SU-DHL-6 (cell line): Measurements from ENCODE around the gene CACNB4.

Source experiments
- H2AFZ ChIP-seq: fragments of 200-600 bp; sonication (generic); 2 replicates; pipeline ENCODE4 v1.6.1; 2014; ENCODE audit warnings: low read depth, mild to moderate bottlenecking, moderate library complexity, mixed read lengths, antibody characterized with exemption, low read length; ENCODE audit not compliant: severe bottlenecking
- H3F3A ChIP-seq: fragments of 200-600 bp; shearing (Covaris generic); 2 replicates; pipeline ENCODE4 v1.6.0; 2016; ENCODE audit warnings: antibody characterized with exemption, mild to moderate bottlenecking; ENCODE audit not compliant: insufficient read depth
- H3K27ac ChIP-seq: fragments of 200-600 bp; sonication (generic); 2 replicates; pipeline ENCODE4 v1.5.1; 2016; ENCODE audit warnings: low read depth, mild to moderate bottlenecking, low read length, moderate library complexity, mixed read lengths
- H3K27me3 ChIP-seq: fragments of 200-600 bp; sonication (generic), shearing (Covaris generic); 2 replicates; pipeline ENCODE4 v1.6.0; 2014; ENCODE audit warnings: mild to moderate bottlenecking, low read length
- H3K36me3 ChIP-seq: fragments of 200-600 bp; sonication (generic); 2 replicates; pipeline ENCODE4 v1.6.1; 2014; ENCODE audit warnings: mild to moderate bottlenecking, low read length, mixed read lengths
- H3K4me2 ChIP-seq: fragments of 300-600, 200-600 bp; shearing (Covaris generic), sonication (generic); 2 replicates; pipeline ENCODE4 v1.6.0; 2014; ENCODE audit warnings: low read length, low read depth, mild to moderate bottlenecking; ENCODE audit not compliant: poor library complexity, severe bottlenecking
- H3K4me3 ChIP-seq: fragments of 200-600 bp; sonication (generic); 2 replicates; pipeline ENCODE4 v1.5.1; 2014; ENCODE audit warnings: antibody characterized with exemption, low read length, mild to moderate bottlenecking, mixed read lengths; ENCODE audit not compliant: insufficient read depth, poor library complexity, severe bottlenecking
- H3K79me2 ChIP-seq: fragments of 200-600 bp; sonication (generic); 2 replicates; pipeline ENCODE4 v1.6.1; 2014; ENCODE audit warnings: mild to moderate bottlenecking, low read length, moderate library complexity; ENCODE audit not compliant: insufficient read depth
- H3K9ac ChIP-seq: fragments of 200-600 bp; sonication (generic); 2 replicates; pipeline ENCODE4 v1.7.0; 2014; ENCODE audit warnings: mild to moderate bottlenecking, low read length
- H3K9me2 ChIP-seq: fragments of 200-600 bp; sonication (generic); replicated peaks from 2 replicates; pipeline ENCODE4 v1.6.1; 2014; ENCODE audit warnings: low read length; ENCODE audit not compliant: insufficient read depth
- H3K9me3 ChIP-seq: fragments of 200-600 bp; sonication (generic); 2 replicates; pipeline ENCODE4 v1.6.1; 2014; ENCODE audit warnings: low read length, mixed read lengths; ENCODE audit not compliant: insufficient read depth
- H4K20me1 ChIP-seq: fragments of 200-600 bp; sonication (generic); 2 replicates; pipeline ENCODE4 v1.6.1; 2014; ENCODE audit warnings: low read depth, mild to moderate bottlenecking, antibody characterized with exemption, low read length, moderate library complexity, mixed read lengths
- EZH2phosphoT487 ChIP-seq: fragments of 200-600 bp; sonication (generic), shearing (Covaris generic); conservative IDR thresholded peaks from 2 replicates; pipeline ENCODE4 v1.6.1; 2018; ENCODE audit warnings: mild to moderate bottlenecking, antibody characterized with exemption, low read length, moderate library complexity, mixed read lengths
- TF ChIP-seq, protein P1 (sequence below): fragments of 200-600 bp; sonication (generic); IDR thresholded peaks from one replicate; pipeline ENCODE4 v1.5.1; 2017; ENCODE audit warnings: antibody characterized with exemption, mild to moderate bottlenecking, low read length, moderate library complexity; ENCODE audit not compliant: insufficient read depth, poor library complexity, severe bottlenecking

CACNB4 gene

DNA sequence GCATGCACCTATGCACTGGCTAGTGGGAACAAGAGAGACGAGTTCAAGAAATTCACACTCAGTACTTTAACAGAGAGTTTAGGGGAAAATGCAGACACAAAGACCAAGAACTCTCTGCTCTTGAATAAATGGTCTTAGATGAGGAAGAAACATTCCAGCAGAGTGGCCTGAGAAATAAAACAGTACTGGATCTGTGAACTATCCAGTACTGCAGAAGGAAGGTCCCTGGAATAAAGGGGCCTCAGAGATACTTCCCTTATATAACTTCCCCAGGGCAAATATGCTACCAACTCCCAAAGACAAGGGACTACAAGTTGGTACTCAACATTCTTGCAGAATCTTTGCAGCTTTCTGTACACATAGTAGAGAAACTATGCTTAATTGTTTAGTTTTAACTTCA lies 199.7 kb downstream of the CACNB4 start:
- TF ChIP-seq, protein P1, sequence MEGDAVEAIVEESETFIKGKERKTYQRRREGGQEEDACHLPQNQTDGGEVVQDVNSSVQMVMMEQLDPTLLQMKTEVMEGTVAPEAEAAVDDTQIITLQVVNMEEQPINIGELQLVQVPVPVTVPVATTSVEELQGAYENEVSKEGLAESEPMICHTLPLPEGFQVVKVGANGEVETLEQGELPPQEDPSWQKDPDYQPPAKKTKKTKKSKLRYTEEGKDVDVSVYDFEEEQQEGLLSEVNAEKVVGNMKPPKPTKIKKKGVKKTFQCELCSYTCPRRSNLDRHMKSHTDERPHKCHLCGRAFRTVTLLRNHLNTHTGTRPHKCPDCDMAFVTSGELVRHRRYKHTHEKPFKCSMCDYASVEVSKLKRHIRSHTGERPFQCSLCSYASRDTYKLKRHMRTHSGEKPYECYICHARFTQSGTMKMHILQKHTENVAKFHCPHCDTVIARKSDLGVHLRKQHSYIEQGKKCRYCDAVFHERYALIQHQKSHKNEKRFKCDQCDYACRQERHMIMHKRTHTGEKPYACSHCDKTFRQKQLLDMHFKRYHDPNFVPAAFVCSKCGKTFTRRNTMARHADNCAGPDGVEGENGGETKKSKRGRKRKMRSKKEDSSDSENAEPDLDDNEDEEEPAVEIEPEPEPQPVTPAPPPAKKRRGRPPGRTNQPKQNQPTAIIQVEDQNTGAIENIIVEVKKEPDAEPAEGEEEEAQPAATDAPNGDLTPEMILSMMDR = no peak
- TF ChIP-seq EZH2phosphoT487 = no peak
- Histone ChIP-seq H3K27me3 (no peaks in the 10 kb centered on the region), H3K27ac (no peak overlapping the region), H4K20me1 (no peaks in the 10 kb centered on the region), H3K9me3 (peaks cover 5% of the 10 kb centered on the region; the same call in 1 of the 2 replicates), H3K9me2 (no peaks in the 10 kb centered on the region), H3K36me3 (no peaks in the 10 kb centered on the region), H3F3A (no peaks in the 10 kb centered on the region), H3K79me2 (no peaks in the 10 kb centered on the region), H2AFZ (no peak overlapping the region), H3K4me3 (no peak overlapping the region), H3K9ac (no peak overlapping the region), H3K4me2 (no peak overlapping the region)

DNA sequence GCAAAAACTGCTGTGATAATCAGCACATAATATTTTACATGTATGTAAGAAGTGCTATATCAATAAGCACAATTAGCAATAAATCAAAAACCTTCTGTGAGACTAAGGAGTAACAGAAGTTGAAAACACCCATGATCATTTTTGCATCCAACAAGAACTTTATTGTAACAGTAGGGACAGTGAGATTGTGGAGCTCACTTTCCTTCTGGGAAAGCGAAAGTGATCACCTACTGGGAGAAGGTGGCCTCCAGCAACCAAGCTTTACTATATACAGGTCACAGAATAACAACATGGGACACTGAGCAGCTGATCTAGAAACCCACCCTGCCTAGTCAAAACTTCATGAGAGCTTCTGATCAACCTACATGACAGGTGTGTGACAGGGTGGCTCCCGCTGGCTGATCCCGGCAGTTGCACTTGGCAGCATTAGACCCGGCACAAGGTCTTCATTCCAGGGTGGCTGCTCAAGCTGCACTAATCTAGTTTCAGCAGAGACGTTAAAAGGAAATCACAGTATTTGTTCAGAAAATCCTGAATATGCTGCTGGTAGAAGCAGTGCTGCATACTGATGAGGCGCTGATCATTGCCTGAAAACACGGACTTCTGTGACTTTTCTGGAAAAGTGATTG lies 207.2 kb downstream of the CACNB4 start:
- Histone ChIP-seq H3K4me3 (no peak overlapping the region), H3K9me3 (peaks cover 5% of the 10 kb centered on the region; the same call in 1 of the 2 replicates), H3K79me2 (no peaks in the 10 kb centered on the region), H3F3A (no peaks in the 10 kb centered on the region), H3K27ac (no peak overlapping the region), H3K9ac (no peak overlapping the region), H3K36me3 (no peaks in the 10 kb centered on the region), H3K4me2 (no peak overlapping the region), H4K20me1 (no peaks in the 10 kb centered on the region), H3K27me3 (no peaks in the 10 kb centered on the region), H2AFZ (no peak overlapping the region), H3K9me2 (no peaks in the 10 kb centered on the region)
- TF ChIP-seq, protein P1 = no peak
- TF ChIP-seq EZH2phosphoT487 = no peak

- Histone ChIP-seq H3K27me3 (no peaks in the 10 kb centered on the region), H3K36me3 (no peaks in the 10 kb centered on the region), H4K20me1 (no peaks in the 10 kb centered on the region), H3K79me2 (no peaks in the 10 kb centered on the region), H3K4me2 (no peak overlapping the region), H3K4me3 (no peak overlapping the region), H2AFZ (no peak overlapping the region), H3K27ac (no peak overlapping the region), H3K9me2 (no peaks in the 10 kb centered on the region), H3K9ac (no peak overlapping the region), H3K9me3 (no peaks in the 10 kb centered on the region), H3F3A (no peaks in the 10 kb centered on the region)
- TF ChIP-seq, protein P1 = no peak
- TF ChIP-seq EZH2phosphoT487 = no peak
Measured at GRCh38 chr2:151887164-151887563, 211.7 kb downstream of the CACNB4 start.
